HG02870 (cell line): ENCODE results near the gene YWHAG.
A peak's percentile ranks its signal among the peaks of the same experiment; 100 is the strongest.
"Not testable (repeated sequence)": the region's sequence is repeated elsewhere in the genome, so short reads cannot be mapped to it uniquely, and the experiment has no call there.

ENCODE experiments used
- ATAC-seq: cut with Tn5 transposase; IDR thresholded peaks from one replicate; pipeline ENCODE4 v1.9.1; 2021; ENCODE audit warnings: mild to moderate bottlenecking, moderate library complexity; ENCODE audit not compliant: unreplicated experiment

The YWHAG gene

GRCh38 chr7:76380623-76380966, 21.8 kb upstream of the YWHAG start:
- ATAC-seq = no peak

GRCh38 chr7:76377186-76377918, 18.6 kb upstream of the YWHAG start:
- no peak for ATAC-seq

- ATAC-seq = no peak
These were observed 16.5 kb upstream of the YWHAG start for GRCh38 chr7:76375251-76375650.

GRCh38 chr7:76372984-76373833, 14.4 kb upstream of the YWHAG start:
- ATAC-seq = no peak

- no peak for ATAC-seq
These were observed 12.6 kb upstream of the YWHAG start for GRCh38 chr7:76371396-76371795.

- ATAC-seq = no peak
These were observed 10.2 kb upstream of the YWHAG start for GRCh38 chr7:76369018-76369417.

- no peak for ATAC-seq
These were observed 9.4 kb upstream of the YWHAG start for GRCh38 chr7:76368190-76368589.

GRCh38 chr7:76364198-76364584, 5.4 kb upstream of the YWHAG start:
- ATAC-seq = no peak

- ATAC-seq = not testable (repeated sequence)
These were observed 5.0 kb upstream of the YWHAG start for GRCh38 chr7:76363754-76364153.

GRCh38 chr7:76359978-76360638, 1.3 kb upstream of the YWHAG start:
- ATAC-seq = no peak

- ATAC-seq = peak; percentile 91
These were observed 553 bp upstream of the YWHAG start for GRCh38 chr7:76359111-76359977.

GRCh38 chr7:76358011-76358480, 745 bp downstream of the YWHAG start:
- peak; percentile 24 for ATAC-seq

GRCh38 chr7:76357475-76358010, 1.2 kb downstream of the YWHAG start:
- no peak for ATAC-seq

- no peak for ATAC-seq
These were observed 2.0 kb downstream of the YWHAG start for GRCh38 chr7:76356823-76357222.

- ATAC-seq = no peak
These were observed 2.7 kb downstream of the YWHAG start for GRCh38 chr7:76356115-76356514.

- no peak for ATAC-seq
These were observed 3.6 kb downstream of the YWHAG start for GRCh38 chr7:76354981-76355730.

- no peak for ATAC-seq
These were observed 4.3 kb downstream of the YWHAG start for GRCh38 chr7:76354516-76354915.

- no peak for ATAC-seq
These were observed 5.0 kb downstream of the YWHAG start for GRCh38 chr7:76353744-76354143.

- no peak for ATAC-seq
These were observed 6.6 kb downstream of the YWHAG start for GRCh38 chr7:76352193-76352592.

GRCh38 chr7:76351372-76351771, 7.4 kb downstream of the YWHAG start:
- no peak for ATAC-seq
